Motor neuron (in vitro differentiated cells): ENCODE results near the gene CTIF. TPM values are rescaled to one million over a fixed set of nuclear protein-coding genes. Genes with fewer than 3 reads are reported as not detected.

ENCODE experiments used
- ATAC-seq, 8 experiments: fragments of 200-7000 bp; cut with Tn5 transposase; replicated peaks in 6 of 8; 2 replicates each; pipeline ENCODE4 v1.8.0; 2021; ENCODE audit warnings: mild to moderate bottlenecking in 8 of 8, moderate library complexity in 8 of 8
- H3K27ac ChIP-seq, 2 donors: fragments of 250-450 bp; sonication (Bioruptor Pico); 2 replicates each; pipeline ENCODE4 v1.9.0; 2021; ENCODE audit warnings: antibody characterized with exemption in 2 of 2, mild to moderate bottlenecking in 2 of 2, moderate library complexity in 1 of 2
- H3K4me1 ChIP-seq, 2 donors: fragments of 250-450 bp; sonication (Bioruptor Pico); replicated peaks in 1 of 2; 2 replicates each; pipeline ENCODE4 v1.6.1; 2021; ENCODE audit warnings: antibody characterized with exemption in 2 of 2, mild to moderate bottlenecking in 2 of 2, moderate library complexity in 1 of 2
- H3K4me3 ChIP-seq, 5 donors: fragments of 250-450 bp; sonication (Bioruptor Pico); 2 replicates each; pipeline ENCODE4 v1.9.0; 2021; ENCODE audit warnings: antibody characterized with exemption in 5 of 5, mild to moderate bottlenecking in 5 of 5, moderate library complexity in 4 of 5
- WGBS, 10 experiments: fragments of 450-650 bp; shearing (Covaris generic); methylation state at CpG; one replicate each; pipeline ENCODE4 v1.0.0; 2022; 5-methylcytosine and 5-hydroxymethylcytosine counted together
- in situ Hi-C, 9 experiments: fragments of 400-800 bp; cut with MboI; loops; one replicate each; pipeline ENCODE4 v1.15.0; 2021; ENCODE audit warnings: low sequenced_read_pairs in 9 of 9, low pct_unique_long_range_greater_than_20kb in 2 of 9; ENCODE audit not compliant: unreplicated experiment in 9 of 9
- total RNA-seq, 8 experiments: library from RNA; unstranded; fragments of 300-600 nt; gene quantifications; 2 replicates each; pipeline versions ENCODE4 v1.2.3 to v1.2.4, GENCODE V29; 2022

CTIF gene
- total RNA-seq, 8 experiments from 2014 or later: 17.8 to 85.9 (median 59.8) TPM

DNA sequence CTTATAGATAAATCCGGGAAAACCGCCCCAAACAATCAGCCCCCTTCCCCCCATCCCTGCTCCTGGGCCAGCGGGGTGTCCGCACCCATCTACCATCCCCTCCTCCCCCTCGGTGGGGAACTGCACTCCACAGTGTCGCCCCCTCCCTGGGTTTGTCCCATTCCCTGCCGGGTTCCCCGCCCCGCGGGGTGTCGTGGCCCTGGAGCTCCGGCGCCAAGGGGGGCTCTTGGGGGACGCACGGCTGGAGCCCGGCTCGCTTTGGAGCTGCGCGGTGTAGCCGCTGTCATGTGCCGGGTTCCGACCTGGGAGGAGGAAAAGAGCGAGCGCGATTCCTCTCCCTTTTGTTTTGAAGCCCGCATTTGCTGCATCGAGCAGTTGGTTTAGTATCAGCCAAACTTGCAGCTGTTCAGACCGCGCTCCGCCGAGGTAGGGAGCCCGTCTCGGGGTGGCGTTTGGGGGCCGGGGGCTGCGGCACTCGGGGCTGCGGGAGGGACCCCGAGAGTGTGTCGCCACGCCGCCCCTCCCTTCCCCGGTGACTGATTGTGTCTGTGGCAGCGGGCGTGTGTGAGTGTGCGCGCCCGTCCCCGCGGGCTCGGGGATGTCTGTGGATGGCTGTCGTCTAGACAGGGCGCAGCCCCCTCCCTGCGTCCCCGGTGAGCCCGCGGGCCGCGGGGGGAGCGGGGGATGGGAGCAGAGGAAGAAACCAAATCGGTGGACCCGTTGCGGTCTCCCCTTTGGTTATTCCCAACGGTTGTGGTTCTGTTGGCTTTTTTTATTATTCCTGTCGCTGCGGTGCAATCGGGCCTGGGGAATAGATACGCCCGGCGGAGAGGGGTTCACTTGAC lies 797 bp downstream of the CTIF start:
- 0 to 5% methylated on average over 1 to 4 of the region's 70 CpGs; no CpG with 5 or more reads in 8 of the 10 experiments for WGBS, 10 experiments
- ATAC-seq: peak; percentile 12 to 64 (median 51)

DNA sequence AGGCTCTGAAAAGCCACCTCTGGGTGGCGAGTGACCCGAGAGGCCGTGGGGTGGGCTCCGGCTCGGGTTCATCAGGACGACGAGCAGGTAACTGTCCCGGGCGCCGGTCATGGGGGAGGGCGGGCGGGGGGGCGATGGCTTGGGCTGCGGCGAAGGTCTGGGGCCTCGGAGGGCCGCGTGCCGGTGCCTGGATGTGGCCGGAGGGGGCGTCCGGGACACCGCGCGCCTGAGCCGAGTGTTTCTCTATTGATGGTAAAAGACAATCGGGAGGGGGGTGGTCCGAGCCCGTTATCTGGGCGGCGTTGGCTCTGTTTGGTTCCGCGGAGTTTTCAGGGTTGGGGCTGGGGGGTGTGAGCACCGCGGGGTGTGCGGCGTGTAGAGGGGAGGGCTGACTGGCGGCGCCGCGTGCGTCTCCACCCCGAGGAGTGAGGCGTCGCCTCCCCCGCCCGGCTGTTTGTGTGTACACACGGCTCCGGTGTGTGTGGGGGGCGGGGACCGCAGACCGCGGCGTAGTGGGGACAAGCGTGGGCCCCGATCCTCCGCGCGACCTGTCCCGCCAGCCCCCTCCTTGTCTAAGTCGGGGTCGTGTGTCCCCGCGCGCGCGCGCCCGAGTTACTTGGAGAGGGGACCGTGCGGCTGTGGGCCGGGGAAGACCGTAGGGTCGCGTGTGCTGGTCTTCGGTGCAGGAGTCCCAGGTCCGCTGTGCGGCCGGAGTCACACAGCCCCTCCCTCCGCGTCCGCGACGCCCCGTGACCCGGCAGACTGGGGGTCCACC lies 1.6 kb downstream of the CTIF start:
- peak overlapping the region; percentile 55 to 95 (median 74) for H3K4me3 ChIP-seq
- ATAC-seq: peak; percentile 22 to 53 (median 30)
- in situ Hi-C loops: no loop called here
- H3K27ac ChIP-seq: peak overlapping the region; percentile 75 to 90
- WGBS, 10 experiments: 0% methylated on average over 5 of the region's 86 CpGs; no CpG with 5 or more reads in 9 of the 10 experiments
- H3K4me1 ChIP-seq: peaks cover 20 to 24% of the 10 kb centered on the region in 2 donors

More for the DNA sequence above, 797 bp downstream of the CTIF start:
- peak overlapping the region; percentile 75 to 90 for H3K27ac ChIP-seq
- peaks cover 12 to 16% of the 10 kb centered on the region in 2 donors for H3K4me1 ChIP-seq
- in situ Hi-C loops: no loop called here
- peak overlapping the region; percentile 55 to 95 (median 74) for H3K4me3 ChIP-seq

DNA sequence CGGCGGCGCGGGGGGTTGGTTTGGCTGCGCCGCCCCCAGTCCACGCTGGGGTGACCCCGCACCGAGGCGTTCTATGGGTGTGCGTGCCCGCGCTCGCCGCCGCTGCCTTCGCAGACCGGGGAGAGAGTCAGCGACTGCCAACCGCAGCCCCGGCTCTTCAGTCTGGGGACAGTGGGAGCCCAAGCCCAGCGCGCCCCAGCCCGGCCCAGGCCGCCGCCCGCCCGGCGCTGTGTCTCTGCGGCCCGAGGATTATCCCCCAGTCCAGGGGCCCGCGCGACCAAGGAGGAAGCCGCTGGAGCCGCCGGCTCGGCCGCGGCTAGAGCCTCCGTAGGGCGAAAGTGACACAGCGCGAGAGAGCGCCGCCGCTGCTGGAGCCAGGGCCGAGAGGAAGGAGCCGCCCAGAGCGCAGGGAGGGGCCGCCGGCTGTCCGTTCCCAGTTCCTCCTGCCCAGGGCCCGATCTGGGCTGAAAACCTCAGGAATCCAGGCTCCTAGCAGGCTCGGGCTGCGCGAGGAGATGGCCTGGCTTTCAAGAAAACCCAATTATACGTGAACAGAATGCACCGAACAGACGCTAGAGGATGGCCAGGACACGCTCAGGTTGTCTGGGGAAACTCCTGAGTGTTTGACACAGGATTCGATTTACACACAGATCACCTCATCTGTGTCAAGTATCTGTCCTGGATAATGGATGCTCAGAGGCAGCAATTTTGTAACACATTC lies 2.4 kb downstream of the CTIF start:
- 0 to 47% (median 8%) methylated on average over 2 to 14 of the region's 62 CpGs; no CpG with 5 or more reads in 1 of the 10 experiments for WGBS, 10 experiments

DNA sequence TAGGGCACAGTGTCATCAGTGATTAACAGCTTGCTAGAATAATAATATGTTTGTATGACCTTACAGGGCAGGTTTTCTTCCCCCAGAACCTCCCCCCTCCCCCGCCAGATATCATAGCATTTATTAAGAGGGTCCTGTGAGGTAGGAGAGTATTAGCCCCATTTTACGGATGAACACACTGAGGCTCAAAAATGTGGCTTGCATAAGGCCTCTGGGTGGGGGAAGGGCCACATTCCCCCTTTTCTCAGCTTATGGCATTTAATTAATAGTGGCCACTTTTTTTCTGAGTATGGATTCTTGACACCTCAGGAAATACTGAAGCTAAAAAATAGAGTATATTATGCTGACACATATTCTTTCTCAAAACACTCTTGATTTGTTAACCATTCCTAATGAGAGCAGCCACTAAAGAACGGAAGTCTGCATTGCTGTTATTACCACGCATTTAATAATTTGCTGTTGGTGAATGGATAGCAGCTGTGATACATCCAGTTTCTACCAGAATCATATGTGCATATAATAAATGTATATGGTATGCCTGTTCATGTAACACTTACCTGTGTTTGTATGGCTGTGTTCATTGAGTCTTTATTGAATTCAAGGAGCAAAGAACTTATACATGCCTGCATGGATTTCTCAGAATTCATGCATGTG lies 3.0 kb downstream of the CTIF start:
- Histone ChIP-seq H3K27ac (no peak overlapping the region), H3K4me1 (peaks cover 32 to 37% of the 10 kb centered on the region in 2 donors), H3K4me3 (peak overlapping the region; percentile 55 to 95 (median 74))
- in situ Hi-C loops: no loop called here
- WGBS, 10 experiments: 63 to 100% (median 87%) methylated on average over 2 to 4 of the region's 4 CpGs; no CpG with 5 or more reads in 2 of the 10 experiments
- no peak for ATAC-seq

More for the DNA sequence above, 2.4 kb downstream of the CTIF start:
- ATAC-seq: peak; percentile 3 to 50 (median 9)
- Histone ChIP-seq H3K4me3 (peak overlapping the region; percentile 55 to 95 (median 74)), H3K4me1 (peaks cover 26 to 30% of the 10 kb centered on the region in 2 donors), H3K27ac (peak overlapping the region; percentile 75 to 90)
- in situ Hi-C loops: no loop called here

DNA sequence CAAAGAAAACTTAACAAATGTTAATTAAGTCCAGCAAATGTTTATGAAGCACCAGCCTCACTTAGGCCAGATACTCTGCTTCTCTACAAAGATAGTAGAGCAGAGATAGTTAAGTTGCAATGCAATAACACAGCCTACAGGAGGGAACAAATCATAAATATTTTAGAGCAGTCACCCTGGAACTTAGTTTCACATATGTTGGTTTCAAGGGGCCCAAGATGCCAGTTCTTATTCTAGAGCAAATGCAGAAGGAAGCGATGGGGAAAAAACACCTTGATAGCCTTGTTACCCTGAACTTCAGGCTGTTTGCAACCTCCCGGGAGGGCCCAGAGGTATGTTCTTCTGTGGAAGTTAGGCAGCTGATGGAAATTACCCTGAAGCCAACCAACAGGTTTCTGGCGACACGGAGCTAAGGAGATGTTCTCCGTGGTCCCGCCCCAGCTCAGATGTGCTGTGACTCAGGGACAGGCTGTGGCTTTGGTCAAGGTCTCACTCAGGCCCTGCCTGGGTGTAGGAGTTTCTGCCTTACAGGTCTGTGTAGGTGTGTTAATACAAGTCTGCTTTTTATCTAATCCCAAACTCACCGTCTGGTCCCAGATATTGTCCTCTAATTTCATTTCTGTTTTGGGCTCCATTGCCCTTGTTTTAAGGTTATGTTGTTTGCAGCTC lies 3.8 kb downstream of the CTIF start:
- no peak for ATAC-seq
- 57 to 100% (median 90%) methylated on average over 1 to 6 of the region's 7 CpGs; no CpG with 5 or more reads in 3 of the 10 experiments for WGBS, 10 experiments
- in situ Hi-C loops: no loop called here

DNA sequence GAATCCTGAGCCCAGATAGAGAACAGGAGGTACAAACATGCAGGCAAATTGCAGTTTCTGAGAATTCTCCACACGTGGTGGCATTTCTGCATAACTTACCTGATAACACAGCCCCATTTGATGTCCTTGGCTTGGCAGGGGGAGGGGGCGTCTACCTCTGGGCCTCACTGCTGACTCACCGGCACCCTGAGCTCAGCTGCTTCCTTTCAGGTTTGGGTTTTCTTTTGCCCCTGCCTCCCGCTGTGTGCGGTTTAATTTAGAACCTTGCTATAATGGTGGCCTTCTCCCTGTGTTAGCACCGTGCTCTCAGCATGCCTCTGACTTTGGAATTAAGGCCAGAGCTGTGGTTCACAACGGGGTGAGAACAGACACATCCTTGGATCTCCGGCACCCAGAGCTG lies 4.4 kb downstream of the CTIF start:
- no peak for ATAC-seq
- Histone ChIP-seq H3K4me1 (peaks cover 46 to 48% of the 10 kb centered on the region in 2 donors), H3K4me3 (no peak overlapping the region), H3K27ac (no peak overlapping the region)
- in situ Hi-C loops: no loop called here
- 40 to 100% (median 55%) methylated on average over 1 to 6 of the region's 8 CpGs; no CpG with 5 or more reads in 1 of the 10 experiments for WGBS, 10 experiments

More for the DNA sequence above, 3.8 kb downstream of the CTIF start:
- Histone ChIP-seq H3K27ac (no peak overlapping the region), H3K4me3 (no peak overlapping the region), H3K4me1 (peaks cover 40 to 45% of the 10 kb centered on the region in 2 donors)

DNA sequence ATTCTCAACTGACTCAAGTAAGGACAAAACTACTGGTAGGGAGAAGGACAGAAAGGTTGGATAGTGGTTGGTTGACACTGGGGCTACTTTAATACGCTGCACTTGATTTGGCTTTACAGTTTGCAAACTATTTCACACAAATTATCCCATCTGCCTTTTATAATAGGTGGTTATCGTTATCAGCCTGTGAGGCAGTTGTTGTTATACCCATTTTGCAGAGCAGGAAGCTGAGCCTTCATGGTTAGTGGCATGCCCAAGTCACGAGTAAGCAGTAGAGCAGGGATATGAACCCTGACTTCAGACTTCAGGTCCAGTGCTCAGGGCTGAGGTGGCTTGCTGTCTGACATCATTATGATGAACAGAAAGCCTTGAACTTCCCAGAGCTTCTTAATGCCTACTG lies 5.3 kb downstream of the CTIF start:
- in situ Hi-C loops: no loop called here

DNA sequence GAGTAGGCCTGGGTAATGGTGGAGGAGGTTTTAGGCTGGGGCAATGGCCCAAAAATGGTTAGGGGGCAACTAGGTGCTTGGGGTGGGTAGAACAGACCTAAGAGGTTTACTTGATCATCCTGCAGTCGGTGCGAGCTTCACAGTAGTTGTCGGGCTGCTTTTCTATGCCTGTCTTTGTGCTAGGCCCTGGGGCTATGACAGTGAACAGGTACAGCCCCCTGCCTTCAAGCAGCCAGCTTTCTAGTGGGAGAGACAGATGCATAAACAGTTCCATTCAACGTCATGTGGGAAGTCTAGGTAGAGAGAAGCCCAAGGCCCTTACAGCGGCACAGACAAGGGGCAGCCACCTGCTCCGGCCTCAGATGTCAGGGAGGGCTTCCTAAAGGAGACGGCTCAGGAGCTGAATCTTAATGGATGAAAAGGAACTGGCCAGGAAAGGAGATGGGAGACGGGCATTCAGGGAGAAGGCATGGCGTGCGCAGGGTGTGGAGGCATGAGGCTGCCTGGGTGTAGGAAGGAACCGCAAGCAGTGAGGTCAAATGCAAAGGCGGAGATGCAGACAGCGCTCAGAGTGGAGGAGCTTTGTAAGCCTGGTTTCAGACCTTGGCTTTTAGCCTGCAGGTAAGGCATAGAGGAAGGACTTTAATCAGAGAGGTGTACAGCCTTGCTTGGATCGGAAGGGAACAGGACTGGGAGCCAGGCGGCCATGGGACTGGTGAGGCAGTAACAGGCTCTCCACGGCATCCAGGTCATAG lies 6.0 kb downstream of the CTIF start:
- no peak overlapping the region for H3K4me3 ChIP-seq
- peaks cover 56% of the 10 kb centered on the region in 2 donors for H3K4me1 ChIP-seq
- ATAC-seq: no peak
- WGBS, 10 experiments: 92 to 100% (median 99%) methylated on average over 2 to 12 of the region's 16 CpGs; no CpG with 5 or more reads in 4 of the 10 experiments
- in situ Hi-C loops: no loop called here
- H3K27ac ChIP-seq: peak overlapping the region in 1 of 2 donors; percentile 88

More for the DNA sequence above, 5.3 kb downstream of the CTIF start:
- Histone ChIP-seq H3K4me3 (no peak overlapping the region), H3K27ac (no peak overlapping the region), H3K4me1 (peaks cover 54 to 55% of the 10 kb centered on the region in 2 donors)
- WGBS, 10 experiments: 78 to 100% (median 97%) methylated on average over 1 to 3 of the region's 3 CpGs; no CpG with 5 or more reads in 2 of the 10 experiments
- ATAC-seq: no peak

DNA sequence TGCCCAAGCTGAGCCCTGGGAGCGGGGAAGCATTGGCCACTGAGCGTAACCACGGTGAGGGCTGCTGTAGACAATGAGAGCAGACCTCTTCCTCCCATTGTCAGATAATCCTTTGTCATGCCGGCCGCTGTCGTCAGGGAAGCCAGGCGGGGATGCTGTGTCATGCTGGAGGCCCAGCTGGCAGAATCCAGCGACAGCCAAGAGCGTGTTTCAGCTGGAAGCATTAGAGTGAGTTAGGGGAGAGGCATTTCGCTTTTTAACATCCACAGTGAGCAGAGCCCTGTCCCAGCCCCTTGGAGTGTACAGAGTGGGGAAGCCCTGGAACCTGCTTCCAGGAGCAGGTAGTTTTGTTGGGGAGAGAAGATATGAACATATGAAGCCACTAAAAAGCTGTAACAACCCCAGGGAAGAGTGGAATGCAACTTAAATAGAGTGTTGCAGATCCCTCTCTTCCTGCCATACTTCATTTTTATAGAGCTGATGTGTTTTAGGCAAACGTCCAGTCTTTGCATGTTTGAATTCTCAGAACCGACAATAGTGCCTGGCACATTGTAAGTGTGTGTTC lies 7.0 kb downstream of the CTIF start:
- Histone ChIP-seq H3K27ac (peak overlapping the region; percentile 53 to 88), H3K4me3 (peak overlapping the region in 1 of 5 donors; percentile 8), H3K4me1 (peaks cover 56% of the 10 kb centered on the region in 2 donors)
- ATAC-seq: peak in 7 of 8 experiments; percentile 5 to 83 (median 81)
- in situ Hi-C loops: no loop called here
- 0 to 45% (median 0%) methylated on average over 1 to 4 of the region's 12 CpGs; no CpG with 5 or more reads in 3 of the 10 experiments for WGBS, 10 experiments

DNA sequence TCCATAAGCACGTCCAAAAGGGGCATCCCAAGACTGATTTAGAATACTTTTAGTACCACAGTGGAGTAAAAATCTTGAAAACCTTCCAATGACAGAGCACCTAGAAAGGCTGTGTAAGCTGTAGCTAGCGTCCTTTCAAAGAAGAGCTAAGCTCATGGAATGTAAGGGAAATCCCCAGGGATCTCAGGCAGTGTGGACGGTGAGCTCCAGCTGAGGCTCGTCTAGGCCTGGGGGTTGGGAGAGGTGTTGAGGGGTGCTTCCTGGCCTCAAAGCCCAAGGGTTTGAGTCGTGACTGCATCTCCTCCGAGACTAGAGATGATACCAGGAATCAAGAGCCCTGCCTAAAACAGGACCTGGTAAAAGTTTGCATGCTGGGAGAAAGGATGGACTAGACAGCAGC lies 7.6 kb downstream of the CTIF start:
- 13 to 80% (median 50%) methylated on average over 1 to 6 of the region's 6 CpGs; no CpG with 5 or more reads in 6 of the 10 experiments for WGBS, 10 experiments
- in situ Hi-C loops: no loop called here
- H3K4me3 ChIP-seq: no peak overlapping the region
- H3K4me1 ChIP-seq: peaks cover 56% of the 10 kb centered on the region in 2 donors
- H3K27ac ChIP-seq: peak overlapping the region; percentile 53 to 88
- peak in 1 of 8 experiments; percentile 1 for ATAC-seq

DNA sequence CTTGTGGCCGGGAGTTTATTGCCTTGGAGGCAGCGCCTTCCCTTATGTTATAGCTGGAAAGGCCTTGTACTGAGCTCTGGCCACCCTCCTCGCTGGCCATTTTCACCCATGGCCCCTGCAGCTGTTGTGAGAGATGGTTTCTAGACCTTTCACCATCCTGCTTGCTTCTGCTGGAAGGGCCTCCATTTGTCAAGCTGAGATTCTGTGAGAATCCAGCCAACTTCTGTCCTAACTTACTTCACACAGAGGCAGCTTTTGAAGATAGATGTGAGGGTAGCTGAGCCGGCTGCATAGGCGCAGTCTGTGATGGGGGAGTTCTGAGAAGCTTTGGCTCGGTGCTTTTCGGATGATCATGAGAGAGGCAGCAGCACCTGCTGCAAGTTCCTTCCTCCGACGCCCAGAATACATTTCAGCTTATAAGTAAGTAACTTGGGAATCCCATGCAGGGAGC lies 8.7 kb downstream of the CTIF start:
- H3K4me1 ChIP-seq: peaks cover 49 to 53% of the 10 kb centered on the region in 2 donors
- WGBS, 10 experiments: 33 to 100% (median 87%) methylated on average over 1 to 8 of the region's 9 CpGs; no CpG with 5 or more reads in 2 of the 10 experiments
- in situ Hi-C loops: no loop called here
- H3K4me3 ChIP-seq: no peak overlapping the region
- H3K27ac ChIP-seq: peak overlapping the region in 1 of 2 donors; percentile 23
- ATAC-seq: peak in 1 of 8 experiments; percentile 7
